ENCODE data around the gene KDM2A.
A peak's percentile ranks its signal among the peaks of the same experiment; 100 is the strongest.
"Not testable (repeated sequence)": the region's sequence is repeated elsewhere in the genome, so short reads cannot be mapped to it uniquely, and the experiment has no call there.

Gene KDM2A

DNA sequence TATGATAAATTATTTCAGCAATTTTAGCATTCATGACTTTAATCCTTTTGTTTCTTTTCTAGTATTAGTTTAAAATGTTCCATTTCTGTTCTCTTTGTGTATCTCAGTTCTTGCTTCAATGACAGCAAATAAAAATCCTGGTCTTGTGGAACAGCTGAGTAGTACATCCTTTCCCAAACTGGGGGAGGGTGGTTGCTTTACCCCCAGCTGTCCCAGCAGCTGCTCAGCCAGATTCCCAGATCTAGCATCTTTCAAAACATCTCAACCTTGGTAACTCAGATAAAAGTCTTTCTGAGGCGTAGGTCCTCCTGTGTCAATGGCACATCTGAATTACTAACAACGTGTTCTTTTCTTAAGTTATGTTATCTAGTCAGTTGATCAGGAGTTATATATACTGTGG, 75.0 kb downstream of the KDM2A start:
- TF ChIP-seq, protein P1, sequence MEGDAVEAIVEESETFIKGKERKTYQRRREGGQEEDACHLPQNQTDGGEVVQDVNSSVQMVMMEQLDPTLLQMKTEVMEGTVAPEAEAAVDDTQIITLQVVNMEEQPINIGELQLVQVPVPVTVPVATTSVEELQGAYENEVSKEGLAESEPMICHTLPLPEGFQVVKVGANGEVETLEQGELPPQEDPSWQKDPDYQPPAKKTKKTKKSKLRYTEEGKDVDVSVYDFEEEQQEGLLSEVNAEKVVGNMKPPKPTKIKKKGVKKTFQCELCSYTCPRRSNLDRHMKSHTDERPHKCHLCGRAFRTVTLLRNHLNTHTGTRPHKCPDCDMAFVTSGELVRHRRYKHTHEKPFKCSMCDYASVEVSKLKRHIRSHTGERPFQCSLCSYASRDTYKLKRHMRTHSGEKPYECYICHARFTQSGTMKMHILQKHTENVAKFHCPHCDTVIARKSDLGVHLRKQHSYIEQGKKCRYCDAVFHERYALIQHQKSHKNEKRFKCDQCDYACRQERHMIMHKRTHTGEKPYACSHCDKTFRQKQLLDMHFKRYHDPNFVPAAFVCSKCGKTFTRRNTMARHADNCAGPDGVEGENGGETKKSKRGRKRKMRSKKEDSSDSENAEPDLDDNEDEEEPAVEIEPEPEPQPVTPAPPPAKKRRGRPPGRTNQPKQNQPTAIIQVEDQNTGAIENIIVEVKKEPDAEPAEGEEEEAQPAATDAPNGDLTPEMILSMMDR (IDR thresholded peaks at IDR 0.05; ENCODE audit: control insufficient read depth, extremely low read depth, insufficient read depth): no peak
- H3K4me3 ChIP-seq (ENCODE audit: low read depth, low read length): no peak overlapping the region

DNA sequence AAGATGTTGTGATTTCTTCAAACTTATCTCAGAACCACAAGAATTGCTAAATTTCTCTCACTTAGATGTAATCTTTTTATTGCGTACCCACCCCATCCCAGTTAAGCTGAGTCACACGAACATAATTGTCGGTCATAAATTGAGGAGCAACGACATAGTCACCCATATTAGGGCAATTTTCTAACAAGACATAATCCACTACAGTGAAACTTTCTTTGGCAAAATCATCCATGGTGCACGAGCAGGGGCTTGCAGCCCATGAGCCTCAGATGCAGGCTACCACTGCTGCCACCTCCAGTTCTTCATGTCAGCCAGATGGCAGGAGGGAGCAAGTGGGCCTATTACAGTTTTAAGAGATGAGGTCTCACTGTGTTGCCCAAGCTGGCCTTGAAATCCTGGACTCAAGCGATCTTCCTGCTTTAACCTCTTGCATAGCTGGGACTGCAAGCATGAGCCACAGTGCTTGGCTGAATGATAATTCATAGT, 77.0 kb downstream of the KDM2A start:
- H3K4me3 ChIP-seq (ENCODE audit: low read depth, low read length): no peak overlapping the region
- no peak for DNase-seq (ENCODE audit: low read depth)
- TF ChIP-seq, protein P1 (IDR thresholded peaks at IDR 0.05; ENCODE audit: control insufficient read depth, extremely low read depth, insufficient read depth): no peak

More for the DNA sequence above, 75.0 kb downstream of the KDM2A start:
- no peak for DNase-seq (ENCODE audit: low read depth)

DNA sequence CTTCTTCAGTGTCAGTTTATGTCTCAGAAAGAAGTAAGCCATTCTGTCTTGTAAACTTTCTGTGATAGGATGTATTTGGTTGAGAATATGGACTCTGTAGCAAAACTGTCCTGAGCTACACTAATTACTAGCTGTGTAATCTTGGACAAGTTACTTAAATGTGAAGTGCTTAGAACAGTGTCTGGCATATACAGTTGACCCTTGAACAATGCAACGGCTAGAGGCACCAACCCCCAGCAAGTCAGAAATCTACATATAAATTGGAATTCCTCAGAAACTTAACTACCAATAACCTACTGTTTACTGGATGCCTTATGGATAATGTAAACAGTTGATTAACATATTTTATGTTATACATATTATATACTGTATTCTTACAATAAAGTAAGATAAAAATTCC, 78.5 kb downstream of the KDM2A start:
- H3K4me3 ChIP-seq (ENCODE audit: low read depth, low read length): no peak overlapping the region
- TF ChIP-seq, protein P1 (IDR thresholded peaks at IDR 0.05; ENCODE audit: control insufficient read depth, extremely low read depth, insufficient read depth): no peak
- no peak for DNase-seq (ENCODE audit: low read depth)

DNA sequence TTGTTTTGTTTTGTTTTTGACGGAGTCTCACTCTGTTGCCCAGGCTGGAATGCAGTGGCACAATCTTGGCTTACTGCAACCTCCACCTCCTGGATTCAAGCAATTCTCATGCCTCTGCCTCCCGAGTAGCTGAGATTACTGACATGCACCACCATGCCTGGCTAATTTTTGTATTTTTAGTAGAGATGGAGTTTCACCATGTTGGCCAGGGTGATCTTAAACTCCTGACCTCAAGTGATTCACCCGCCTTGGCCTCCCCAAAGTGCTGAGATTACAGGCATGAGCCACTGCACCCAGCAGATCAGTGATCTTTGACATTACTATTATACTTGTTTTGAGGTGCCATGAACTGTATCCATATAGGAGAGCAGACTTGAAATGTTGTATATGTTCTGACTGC, 79.7 kb downstream of the KDM2A start:
- not testable (repeated sequence) for DNase-seq (ENCODE audit: low read depth); H3K4me3 ChIP-seq (ENCODE audit: low read depth, low read length)

DNA sequence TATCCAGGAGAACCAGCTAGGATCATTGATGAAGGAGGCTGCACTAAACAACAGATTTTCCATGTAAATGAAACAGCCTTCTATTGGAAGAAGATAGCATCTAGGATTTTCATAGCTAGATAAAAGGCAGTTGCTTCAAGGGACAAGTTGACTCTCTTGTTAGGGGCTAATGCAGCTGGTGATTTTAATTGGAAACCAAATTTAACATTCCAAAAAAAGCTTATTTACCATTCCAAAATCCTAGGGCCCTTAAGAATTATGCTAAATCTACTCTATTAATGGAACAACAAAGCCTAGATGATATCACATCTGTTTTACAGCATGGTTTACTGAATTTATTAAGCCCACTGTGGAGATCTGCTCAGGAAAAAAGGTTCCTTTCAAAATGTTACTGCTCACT, 80.7 kb downstream of the KDM2A start:
- no peak for DNase-seq (ENCODE audit: low read depth)
- no peak overlapping the region for H3K4me3 ChIP-seq (ENCODE audit: low read depth, low read length)
- TF ChIP-seq, protein P1 (IDR thresholded peaks at IDR 0.05; ENCODE audit: control insufficient read depth, extremely low read depth, insufficient read depth): no peak

DNA sequence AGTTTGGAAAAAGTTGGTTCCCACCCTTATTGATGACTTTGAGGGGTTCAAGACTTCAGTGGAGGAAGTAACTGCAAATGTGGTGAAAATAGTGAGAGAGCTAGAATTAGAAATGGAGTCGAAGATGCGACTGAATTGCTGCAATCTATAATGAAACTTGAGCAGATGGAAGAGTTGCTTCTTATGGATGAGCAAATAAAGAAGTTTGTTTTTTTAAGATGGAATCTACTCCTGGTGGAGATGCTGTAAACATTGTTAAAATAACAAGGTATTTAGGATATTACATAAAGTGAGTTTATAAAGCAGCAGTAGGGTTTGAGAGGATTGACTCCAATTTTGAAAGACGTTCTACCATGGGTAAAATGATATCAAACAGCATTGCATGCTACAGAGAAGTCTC, 83.0 kb downstream of the KDM2A start:
- peak; percentile 44 for DNase-seq (ENCODE audit: low read depth)
- TF ChIP-seq, protein P1 (IDR thresholded peaks at IDR 0.05; ENCODE audit: control insufficient read depth, extremely low read depth, insufficient read depth): no peak

DNA sequence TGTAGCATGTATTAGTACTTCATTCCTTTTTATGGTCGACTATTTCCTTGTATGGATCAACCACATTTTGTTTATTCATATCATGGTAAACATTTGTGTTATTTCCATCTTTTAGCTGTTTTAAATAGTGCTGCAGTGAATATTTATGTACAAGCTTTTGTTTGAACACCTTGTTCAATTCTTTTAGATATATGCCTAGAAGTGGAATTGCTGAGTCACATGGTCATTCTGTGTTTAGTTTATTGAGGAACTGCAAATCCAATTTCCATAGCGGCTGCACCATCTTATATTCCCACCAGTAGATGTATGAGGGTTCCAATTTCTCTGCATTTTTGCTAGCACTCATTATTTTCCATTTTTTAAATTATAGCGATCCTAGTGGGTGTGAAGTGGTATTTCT, 85.8 kb downstream of the KDM2A start:
- TF ChIP-seq, protein P1 (IDR thresholded peaks at IDR 0.05; ENCODE audit: control insufficient read depth, extremely low read depth, insufficient read depth): no peak
- DNase-seq (ENCODE audit: low read depth): no peak
- no peak overlapping the region for H3K4me3 ChIP-seq (ENCODE audit: low read depth, low read length)

More for the DNA sequence above, 83.0 kb downstream of the KDM2A start:
- no peak overlapping the region for H3K4me3 ChIP-seq (ENCODE audit: low read depth, low read length)

DNA sequence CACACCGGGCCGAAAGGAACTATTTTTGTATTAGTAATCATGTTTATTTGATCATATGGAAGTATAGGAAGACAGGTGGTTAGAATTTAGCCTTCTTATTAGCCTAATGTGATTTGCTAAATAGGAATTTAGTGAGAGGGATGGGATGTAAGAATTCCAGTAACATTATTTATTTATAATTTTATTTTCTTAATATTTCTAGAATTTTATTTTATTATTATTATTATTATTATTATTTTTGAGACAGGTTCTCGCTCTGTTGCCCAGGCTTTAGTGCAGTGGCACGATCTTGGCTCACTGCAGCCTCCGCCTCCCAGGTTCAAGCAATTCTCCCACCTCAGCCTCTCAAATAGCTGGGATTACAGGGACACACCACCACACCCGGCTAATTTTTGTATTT, 90.2 kb downstream of the KDM2A start:
- DNase-seq (ENCODE audit: low read depth); H3K4me3 ChIP-seq (ENCODE audit: low read depth, low read length): not testable (repeated sequence)

Data from LNCaP clone FGC (cell line).